KG1 (cell line): ENCODE data around the gene SNRNP35.
"Not testable (repeated sequence)": the region's sequence is repeated elsewhere in the genome, so short reads cannot be mapped to it uniquely, and the experiment has no call there.

Experiments
- DNase-seq: peaks from one replicate; lab custom pipeline; 2025; lab: John Stamatoyannopoulos, UW

The SNRNP35 gene

GRCh38 chr12:123449249-123449733 is 8.6 kb upstream of the SNRNP35 start:
- DNase-seq: no peak

- DNase-seq: no peak
Observed at GRCh38 chr12:123449856-123450255, 8.1 kb upstream of the SNRNP35 start.

DNA sequence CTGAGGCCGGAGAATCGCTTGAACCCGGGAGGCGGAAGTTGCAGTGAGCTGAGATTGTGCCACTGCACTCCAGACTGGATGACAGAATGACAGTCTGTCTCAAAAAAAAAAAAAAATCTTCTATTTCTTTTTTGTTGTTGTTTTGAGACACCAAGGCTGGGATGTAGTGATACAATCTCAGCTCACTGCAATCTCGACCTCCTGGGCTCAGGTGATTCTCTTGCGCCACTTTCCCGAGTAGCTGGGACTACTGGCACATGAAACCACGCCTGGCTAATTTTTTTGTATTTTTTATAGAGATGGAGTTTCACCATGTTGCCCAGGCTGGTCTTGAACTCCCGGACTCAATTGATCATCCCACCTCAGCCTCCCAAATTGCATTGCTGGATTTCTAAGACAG is 7.3 kb upstream of the SNRNP35 start:
- DNase-seq: no peak

GRCh38 chr12:123452276-123452550 is 5.7 kb upstream of the SNRNP35 start:
- DNase-seq: not testable (repeated sequence)

DNA sequence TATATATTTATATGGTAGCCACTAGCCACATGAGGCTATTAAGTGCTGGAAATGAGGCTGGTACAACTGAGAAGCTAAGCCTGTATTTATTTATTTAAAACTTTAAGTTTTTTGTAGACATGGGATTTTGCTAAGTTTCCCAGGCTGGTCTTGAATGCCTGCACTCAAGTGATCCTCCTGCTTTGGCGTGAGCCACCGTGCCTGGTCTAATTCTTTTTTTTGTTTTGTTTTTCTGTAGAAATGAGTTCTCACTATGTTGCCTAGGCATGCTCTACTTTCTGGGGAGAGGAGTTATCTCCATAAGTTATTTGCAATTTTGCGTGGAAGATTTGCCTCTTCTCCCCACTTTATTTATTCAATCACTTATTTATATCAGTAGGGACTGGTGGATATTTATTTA is 4.8 kb upstream of the SNRNP35 start:
- no peak for DNase-seq

DNA sequence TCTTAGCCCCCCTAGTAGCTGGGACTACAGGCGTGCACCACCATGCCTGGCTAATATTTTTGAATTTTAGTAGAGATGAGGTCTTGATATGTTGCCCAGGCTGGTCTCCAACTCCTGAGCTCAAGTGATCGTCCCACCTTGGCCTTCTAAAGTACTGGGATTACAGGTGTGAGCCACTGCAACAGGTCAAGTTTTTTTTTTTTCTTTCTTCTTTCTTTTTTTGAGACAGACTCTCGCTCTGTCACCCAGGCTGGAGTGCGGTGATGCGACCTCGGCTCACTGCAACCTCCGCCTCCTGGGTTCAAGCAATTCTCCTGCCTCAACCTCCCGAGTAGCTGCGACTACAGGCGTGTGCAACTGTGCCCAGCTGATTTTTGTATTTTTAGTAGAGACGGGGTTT is 5.2 kb downstream of the SNRNP35 start:
- not testable (repeated sequence) for DNase-seq

GRCh38 chr12:123465084-123465483 is 7.1 kb downstream of the SNRNP35 start:
- DNase-seq: no peak

GRCh38 chr12:123468786-123469185 is 10.8 kb downstream of the SNRNP35 start:
- DNase-seq: no peak

DNA sequence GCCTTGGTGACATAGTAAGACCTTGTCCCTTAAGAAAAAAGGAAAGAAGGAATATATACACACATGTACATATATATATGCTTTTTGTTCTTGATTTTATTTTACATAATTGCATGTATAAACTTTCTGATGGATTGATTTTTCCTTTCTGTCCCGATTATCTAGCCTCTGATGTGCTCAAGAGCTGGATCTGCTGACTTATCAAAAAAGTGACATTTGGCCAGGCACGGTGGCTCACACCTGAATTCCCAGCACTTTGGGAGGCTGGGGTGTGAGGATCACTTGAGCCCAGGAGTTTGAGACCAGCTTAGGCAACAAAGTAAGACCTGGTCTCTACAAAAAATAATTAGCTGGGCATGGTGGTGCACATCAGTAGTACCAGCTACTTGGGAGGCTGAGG is 12.0 kb downstream of the SNRNP35 start:
- no peak for DNase-seq

DNA sequence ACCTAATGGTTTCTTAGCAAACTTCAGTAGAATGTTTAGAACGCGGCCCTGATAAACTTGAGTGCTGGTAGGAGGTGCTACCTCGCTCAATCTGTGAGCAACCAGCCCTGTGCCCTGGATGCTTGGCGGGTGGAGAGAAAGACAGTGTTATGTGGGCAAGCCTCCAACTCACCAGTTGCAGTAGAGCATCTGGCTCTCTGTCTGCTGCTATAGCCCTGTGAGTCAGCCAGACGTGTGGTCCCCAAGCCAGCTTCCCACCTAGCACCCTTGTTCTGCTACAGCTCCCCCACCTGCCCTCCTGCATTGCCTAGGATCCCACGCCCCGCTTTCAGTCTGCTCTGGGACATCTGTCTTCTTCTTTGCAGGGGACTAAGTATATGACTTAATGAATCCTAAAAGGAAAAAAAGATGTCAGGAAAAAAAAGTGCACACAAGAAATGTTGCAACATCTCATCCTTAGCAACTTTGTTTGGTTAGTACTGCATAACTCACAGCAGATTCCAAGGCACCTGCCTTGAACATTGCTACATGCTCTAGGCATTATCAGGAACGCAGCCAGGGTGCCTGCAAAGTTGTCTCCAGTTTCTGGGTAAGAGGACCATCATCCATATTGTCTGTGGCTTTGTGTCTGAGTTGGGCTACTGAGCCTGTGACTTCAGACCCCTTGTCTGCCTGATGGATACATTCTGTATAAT is 13.6 kb downstream of the SNRNP35 start:
- no peak for DNase-seq

DNA sequence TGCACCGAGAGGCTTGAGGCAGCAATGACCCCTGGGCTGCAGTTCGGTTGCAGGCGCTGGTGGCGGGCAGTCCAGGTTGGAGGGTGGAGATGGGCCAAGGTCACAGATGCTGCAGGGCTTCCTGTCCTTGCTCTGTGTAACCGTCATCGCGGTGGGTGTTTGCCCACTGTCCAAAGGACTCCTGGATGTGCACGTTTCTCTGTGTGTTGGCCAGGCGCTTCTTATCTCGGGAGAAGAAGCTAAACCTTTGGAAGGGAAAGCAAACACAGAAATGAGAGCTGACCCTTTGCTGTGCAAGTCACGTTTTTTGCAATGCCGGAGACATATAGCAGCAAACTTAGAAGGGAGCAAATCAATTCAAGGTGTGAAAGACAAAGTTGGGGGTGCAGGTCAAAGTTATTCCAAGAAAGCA is 14.5 kb downstream of the SNRNP35 start:
- no peak for DNase-seq

GRCh38 chr12:123474485-123475245 is 16.7 kb downstream of the SNRNP35 start:
- no peak for DNase-seq

DNA sequence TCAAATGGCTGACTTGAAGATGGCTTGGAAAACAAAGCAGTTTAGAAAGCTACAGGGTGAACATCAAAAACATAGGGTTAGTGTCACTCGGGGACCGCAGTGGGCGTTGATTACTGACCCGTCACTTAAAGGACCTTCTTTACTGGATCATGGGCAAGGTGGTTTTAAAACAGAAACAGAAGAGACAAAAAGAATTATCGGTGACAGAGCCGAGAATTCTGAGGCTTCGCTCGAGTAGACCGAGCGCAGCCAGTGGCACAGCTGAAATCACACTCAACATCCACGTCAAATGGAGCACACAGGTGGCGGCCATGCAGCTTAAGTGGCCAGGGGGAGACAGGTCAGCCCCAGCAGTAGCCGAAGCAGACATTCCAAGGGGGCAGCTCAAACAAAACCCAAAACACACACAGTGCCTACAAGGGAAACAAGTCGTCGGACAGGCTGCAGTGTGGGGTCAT is 17.3 kb downstream of the SNRNP35 start:
- DNase-seq: no peak

DNA sequence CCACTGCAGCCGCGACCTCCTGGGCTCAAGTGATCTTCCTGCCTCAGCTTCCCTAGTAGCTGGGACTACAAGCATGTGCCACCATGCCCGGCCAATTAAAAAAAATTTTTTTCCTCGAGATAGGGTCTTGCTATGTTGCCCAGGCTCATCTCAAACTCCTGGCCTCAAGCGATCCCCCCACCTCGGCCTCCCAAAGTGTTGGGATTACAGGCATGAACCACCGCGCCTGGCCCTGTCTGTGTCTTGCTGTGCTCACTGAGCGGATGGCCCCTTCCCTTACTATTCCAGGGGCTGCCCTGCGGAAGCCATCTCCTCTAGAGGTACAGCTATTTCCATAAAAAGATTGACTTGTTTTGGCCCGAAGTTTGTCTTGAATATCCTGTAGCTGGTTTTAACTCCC is 20.1 kb downstream of the SNRNP35 start:
- DNase-seq: no peak

DNA sequence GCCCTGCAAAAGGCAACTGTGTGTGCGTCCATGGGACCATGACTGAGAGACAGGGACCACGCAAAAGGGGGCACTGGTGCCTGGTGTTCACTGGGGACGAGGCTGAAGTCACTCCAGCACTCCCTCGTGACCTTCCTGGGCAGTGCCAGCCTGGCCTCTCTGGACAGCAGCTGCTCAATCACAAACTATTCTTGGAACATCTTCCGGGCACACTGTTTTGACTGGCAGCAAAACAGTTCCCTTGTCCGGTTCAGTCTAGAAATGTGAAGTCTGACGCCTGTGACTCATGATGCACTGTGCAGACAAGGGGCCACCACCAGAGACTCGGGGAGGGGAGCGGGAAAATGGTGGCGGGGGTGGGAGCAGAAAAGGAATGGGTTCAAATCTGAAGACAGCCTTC is 20.8 kb downstream of the SNRNP35 start:
- DNase-seq: no peak

- no peak for DNase-seq
Observed at GRCh38 chr12:123479442-123480180, 21.7 kb downstream of the SNRNP35 start.

GRCh38 chr12:123481251-123481650 is 23.3 kb downstream of the SNRNP35 start:
- DNase-seq: not testable (repeated sequence)

DNA sequence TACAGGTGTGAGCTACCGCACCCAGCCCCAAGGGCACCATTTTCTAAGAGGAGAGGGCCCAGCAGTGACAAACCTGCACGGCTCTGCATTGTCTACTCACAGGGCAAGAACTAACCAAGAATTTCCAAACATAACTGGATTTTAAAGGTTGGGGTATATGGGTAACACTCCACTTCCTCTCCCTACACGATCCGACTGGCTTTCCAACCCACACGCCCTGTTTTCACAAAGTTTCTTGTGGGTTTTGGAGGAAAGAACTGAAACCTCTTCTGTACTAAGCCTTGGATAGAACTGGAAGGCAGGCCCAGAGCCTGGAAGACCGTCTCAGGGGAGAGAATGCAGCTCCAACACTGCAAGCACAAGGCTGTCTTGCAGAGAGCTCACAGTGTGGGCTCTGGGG is 24.9 kb downstream of the SNRNP35 start:
- no peak for DNase-seq

GRCh38 chr12:123483602-123484248 is 25.8 kb downstream of the SNRNP35 start:
- DNase-seq: no peak

- no peak for DNase-seq
Observed at GRCh38 chr12:123485756-123486155, 27.8 kb downstream of the SNRNP35 start.

GRCh38 chr12:123487428-123487827 is 29.5 kb downstream of the SNRNP35 start:
- DNase-seq: no peak

- no peak for DNase-seq
Observed at GRCh38 chr12:123488539-123489230, 30.7 kb downstream of the SNRNP35 start.
